BLaER1 treated with 17β-estradiol and CSF1 and Interleukin-3, amounts not matched to agents 10 nM and 100 nM (cell line): Measurements from ENCODE around the gene HERC6.
A peak's percentile ranks its signal among the peaks of the same experiment; 100 is the strongest.

Experiments
- H3K27ac ChIP-seq, 11 experiments: shearing (Covaris generic); formaldehyde crosslinking; 2 replicates each; pipeline ENCODE4 v1.8.1; 2022
- H3K27me3 ChIP-seq, 11 experiments: shearing (Covaris generic); formaldehyde crosslinking; 2 replicates each; pipeline ENCODE4 v1.8.1; 2022
- H3K36me3 ChIP-seq, 11 experiments: shearing (Covaris generic); formaldehyde crosslinking; 2 replicates each; pipeline ENCODE4 v1.8.1; 2022
- H3K4me1 ChIP-seq, 10 experiments: shearing (Covaris generic); formaldehyde crosslinking; 2 replicates each; pipeline ENCODE4 v1.8.1; 2022
- H3K4me2 ChIP-seq, 11 experiments: shearing (Covaris generic); formaldehyde crosslinking; 2 replicates each; pipeline ENCODE4 v1.8.1; 2022
- H3K4me3 ChIP-seq, 10 experiments: shearing (Covaris generic); formaldehyde crosslinking; 2 replicates each; pipeline ENCODE4 v1.8.1; 2022
- H3K9ac ChIP-seq, 11 experiments: shearing (Covaris generic); formaldehyde crosslinking; 2 replicates each; pipeline ENCODE4 v1.8.1; 2022
- H3K9me3 ChIP-seq, 11 experiments: shearing (Covaris generic); formaldehyde crosslinking; replicated peaks in 1 of 11; 2 replicates each; pipeline ENCODE4 v1.8.1; 2022
- H4K20me1 ChIP-seq, 11 experiments: shearing (Covaris generic); formaldehyde crosslinking; 2 replicates each; pipeline ENCODE4 v1.8.1; 2022
- Cebpa-rat ChIP-seq, 11 experiments: shearing (Covaris generic); IDR thresholded peaks; 2 replicates each; pipeline ENCODE4 v1.8.1; 2022

Gene HERC6

GRCh38 chr4:88448889-88449288 lies 70.2 kb downstream of the HERC6 start:
- Histone ChIP-seq H3K9me3 (peaks cover 5 to 15% (median 11%) of the 10 kb centered on the region in 11 experiments; a peak in 19 of 22 replicates), H3K36me3 (no peaks in the 10 kb centered on the region; a peak in 1 of 22 replicates), H3K27me3 (no peaks in the 10 kb centered on the region), H3K4me3 (no peak overlapping the region), H4K20me1 (no peaks in the 10 kb centered on the region), H3K4me2 (no peak overlapping the region), H3K9ac (no peak overlapping the region), H3K27ac (no peak overlapping the region), H3K4me1 (no peaks in the 10 kb centered on the region)
- no peak for TF ChIP-seq Cebpa-rat (IDR thresholded peaks at IDR 0.05)

GRCh38 chr4:88449290-88449689 lies 70.6 kb downstream of the HERC6 start:
- no peak overlapping the region for H3K27ac ChIP-seq
- peaks cover 5 to 15% (median 9%) of the 10 kb centered on the region in 11 experiments; a peak in 19 of 22 replicates for H3K9me3 ChIP-seq
- H3K27me3 ChIP-seq: no peaks in the 10 kb centered on the region
- no peaks in the 10 kb centered on the region for H3K36me3 ChIP-seq
- H3K4me3 ChIP-seq: no peak overlapping the region
- no peak overlapping the region for H3K4me2 ChIP-seq
- H4K20me1 ChIP-seq: no peaks in the 10 kb centered on the region
- TF ChIP-seq Cebpa-rat (IDR thresholded peaks at IDR 0.05): no peak
- H3K9ac ChIP-seq: no peak overlapping the region
- H3K4me1 ChIP-seq: no peaks in the 10 kb centered on the region

GRCh38 chr4:88451205-88451604 lies 72.6 kb downstream of the HERC6 start:
- no peak overlapping the region for H3K4me2 ChIP-seq
- no peak for TF ChIP-seq Cebpa-rat (IDR thresholded peaks at IDR 0.05)
- H3K27ac ChIP-seq: no peak overlapping the region
- H3K4me1 ChIP-seq: peaks cover 10 to 18% (median 14%) of the 10 kb centered on the region in 10 experiments; a peak in 18 of 20 replicates
- H4K20me1 ChIP-seq: no peaks in the 10 kb centered on the region
- H3K27me3 ChIP-seq: no peaks in the 10 kb centered on the region
- H3K36me3 ChIP-seq: no peaks in the 10 kb centered on the region
- H3K4me3 ChIP-seq: no peak overlapping the region
- no peak overlapping the region for H3K9ac ChIP-seq
- H3K9me3 ChIP-seq: peaks cover 5 to 15% (median 9%) of the 10 kb centered on the region in 11 experiments; a peak in 19 of 22 replicates

DNA sequence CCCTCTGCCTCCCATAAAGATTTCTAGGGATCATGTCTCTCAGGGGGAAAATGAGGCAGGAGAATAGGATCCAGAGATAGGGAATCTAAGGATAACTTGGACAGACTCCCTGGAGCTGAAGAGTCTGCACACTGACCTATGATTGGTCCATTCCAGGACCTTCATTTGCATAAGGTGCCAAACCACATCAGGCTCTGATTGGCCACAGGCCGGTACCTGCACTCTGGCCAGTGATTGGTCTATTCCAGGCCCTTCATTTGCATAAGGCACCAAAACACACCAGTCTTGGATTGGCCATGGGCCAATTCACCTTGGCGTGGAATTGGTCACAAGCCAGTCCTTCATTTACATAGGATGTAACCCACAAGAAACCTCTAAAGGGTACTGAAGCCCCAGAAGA lies 74.3 kb downstream of the HERC6 start:
- no peak overlapping the region for H3K4me2 ChIP-seq
- TF ChIP-seq Cebpa-rat (IDR thresholded peaks at IDR 0.05): no peak

GRCh38 chr4:88456670-88457306 lies 78.1 kb downstream of the HERC6 start, which contains the start of gene HERC5:
TSS of gene HERC5 (plus strand) at chr4:88457119. CDS start at chr4:88457270, 151 bp downstream.
- H3K27ac ChIP-seq: peak within 1 kb of the TSS; percentile 53 to 89 (median 85); a peak in 21 of 22 replicates
- H3K4me3 ChIP-seq: peak within 1 kb of the TSS; percentile 61 to 77 (median 70)

More for the DNA sequence above, 74.3 kb downstream of the HERC6 start:
- Histone ChIP-seq H3K4me3 (no peak overlapping the region), H3K27me3 (peaks cover 10 to 15% (median 12%) of the 10 kb centered on the region in 11 experiments), H3K4me1 (peaks cover 10 to 25% (median 21%) of the 10 kb centered on the region in 10 experiments; a peak in 19 of 20 replicates), H3K9ac (no peak overlapping the region), H3K9me3 (peaks cover 5 to 15% (median 9%) of the 10 kb centered on the region in 11 experiments; a peak in 19 of 22 replicates), H3K36me3 (no peaks in the 10 kb centered on the region), H3K27ac (no peak overlapping the region), H4K20me1 (no peaks in the 10 kb centered on the region)

DNA sequence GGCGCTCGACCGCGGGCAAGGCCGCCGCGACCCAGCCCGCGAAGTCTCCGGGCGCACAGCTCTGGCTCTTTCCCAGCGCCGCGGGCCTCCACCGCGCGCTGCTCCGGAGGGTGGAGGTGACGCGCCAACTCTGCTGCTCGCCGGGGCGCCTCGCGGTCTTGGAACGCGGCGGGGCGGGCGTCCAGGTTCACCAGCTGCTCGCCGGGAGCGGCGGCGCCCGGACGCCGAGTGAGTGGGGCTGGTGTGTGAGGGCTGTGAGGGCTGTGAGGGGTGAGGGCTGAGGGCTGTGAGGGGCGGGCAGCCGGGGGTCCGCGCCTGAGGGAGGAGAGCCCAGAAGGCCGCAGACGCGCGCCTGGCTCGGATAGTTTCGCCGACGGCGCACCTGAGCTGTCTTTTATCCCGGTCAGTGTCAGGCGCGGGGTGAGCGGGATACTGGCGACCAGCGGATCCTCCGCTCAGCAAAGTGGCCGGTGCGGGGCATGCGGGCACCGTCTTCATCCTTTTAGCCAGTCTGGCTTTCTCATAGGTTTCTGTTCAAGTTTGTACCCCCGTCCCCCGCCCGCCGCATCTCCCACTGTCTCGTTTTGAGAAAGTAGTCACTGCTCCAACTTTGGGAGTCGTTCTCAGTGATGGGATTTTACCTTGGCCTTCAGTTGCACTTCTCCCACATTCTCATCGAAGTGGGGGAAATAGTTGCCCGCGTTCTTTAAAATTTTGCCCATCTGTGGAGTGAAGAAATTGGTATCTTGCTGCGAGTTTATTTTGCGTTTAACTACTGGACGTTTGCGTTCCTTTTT lies 78.9 kb downstream of the HERC6 start:
- peak overlapping the region in 10 of 11 experiments; percentile 53 to 89 (median 85); a peak in 19 of 22 replicates for H3K27ac ChIP-seq
- peak overlapping the region; percentile 70 to 84 (median 80) for H3K9ac ChIP-seq
- H3K4me2 ChIP-seq: peak overlapping the region; percentile 80 to 95 (median 89)
- H3K9me3 ChIP-seq: peaks cover 5 to 11% (median 9%) of the 10 kb centered on the region in 11 experiments; a peak in 19 of 22 replicates
- peak overlapping the region; percentile 61 to 77 (median 70) for H3K4me3 ChIP-seq
- peaks cover 0 to 7% (median 0%) of the 10 kb centered on the region in 11 experiments; a peak in 1 of 22 replicates for H3K36me3 ChIP-seq
- H4K20me1 ChIP-seq: peaks cover 0 to 3% (median 0%) of the 10 kb centered on the region in 11 experiments; a peak in 1 of 22 replicates
- no peak for TF ChIP-seq Cebpa-rat (IDR thresholded peaks at IDR 0.05)
- peaks cover 14 to 34% (median 23%) of the 10 kb centered on the region in 10 experiments; a peak in 19 of 20 replicates for H3K4me1 ChIP-seq
- peaks cover 11 to 30% (median 25%) of the 10 kb centered on the region in 11 experiments for H3K27me3 ChIP-seq

More at GRCh38 chr4:88456670-88457306, 78.1 kb downstream of the HERC6 start, which contains the start of gene HERC5:
- Histone ChIP-seq H3K4me2 (peak within 1 kb of the TSS; percentile 80 to 95 (median 89)), H3K4me1 (peaks cover 14 to 34% (median 23%) of the 10 kb centered on the region in 10 experiments; a peak in 19 of 20 replicates), H3K9me3 (peaks cover 5 to 15% (median 9%) of the 10 kb centered on the region in 11 experiments; a peak in 19 of 22 replicates), H3K9ac (peak within 1 kb of the TSS; percentile 70 to 84 (median 80)), H3K36me3 (no peaks in the 10 kb centered on the region), H4K20me1 (peaks cover 0 to 3% (median 0%) of the 10 kb centered on the region in 11 experiments; a peak in 1 of 22 replicates), H3K27me3 (peaks cover 11 to 30% (median 25%) of the 10 kb centered on the region in 11 experiments)
- TF ChIP-seq Cebpa-rat (IDR thresholded peaks at IDR 0.05): no peak

- peaks cover 14 to 34% (median 23%) of the 10 kb centered on the region in 10 experiments; a peak in 19 of 20 replicates for H3K4me1 ChIP-seq
- H3K4me2 ChIP-seq: peak overlapping the region; percentile 80 to 95 (median 89)
- H3K36me3 ChIP-seq: peaks cover 0 to 13% (median 2%) of the 10 kb centered on the region in 11 experiments; a peak in 4 of 22 replicates
- peaks cover under 1 to 5% (median 3%) of the 10 kb centered on the region in 11 experiments; a peak in 18 of 22 replicates for H3K9me3 ChIP-seq
- peak overlapping the region; percentile 61 to 77 (median 70); a peak in 19 of 20 replicates for H3K4me3 ChIP-seq
- H3K9ac ChIP-seq: peak overlapping the region in 7 of 11 experiments; percentile 70 to 84 (median 82); a peak in 12 of 22 replicates
- H3K27ac ChIP-seq: peak overlapping the region in 6 of 11 experiments; percentile 77 to 89 (median 86); a peak in 10 of 22 replicates
- peaks cover 0 to 3% (median 0%) of the 10 kb centered on the region in 11 experiments; a peak in 1 of 22 replicates for H4K20me1 ChIP-seq
- 0 out of 22 replicates have a peak, but pooled peaks of 1 of the 11 experiments have one; percentile 14 for TF ChIP-seq Cebpa-rat (IDR thresholded peaks at IDR 0.05)
- H3K27me3 ChIP-seq: peaks cover 11 to 30% (median 25%) of the 10 kb centered on the region in 11 experiments
Measured at GRCh38 chr4:88458104-88458740, 79.6 kb downstream of the HERC6 start.

GRCh38 chr4:88465653-88466192 lies 87.1 kb downstream of the HERC6 start:
- Histone ChIP-seq H3K4me1 (no peaks in the 10 kb centered on the region), H3K27ac (no peak overlapping the region), H3K9ac (no peak overlapping the region), H3K9me3 (no peaks in the 10 kb centered on the region), H3K36me3 (peaks cover 8 to 53% (median 27%) of the 10 kb centered on the region in 11 experiments; a peak in 18 of 22 replicates), H3K4me3 (no peak overlapping the region), H3K27me3 (no peaks in the 10 kb centered on the region), H4K20me1 (no peaks in the 10 kb centered on the region), H3K4me2 (no peak overlapping the region)
- no peak for TF ChIP-seq Cebpa-rat (IDR thresholded peaks at IDR 0.05)
